C1 segment of cervical spinal cord (tissue), 14 donors: ENCODE data around the gene SMC1A.
"Not testable (repeated sequence)": the region's sequence is repeated elsewhere in the genome, so short reads cannot be mapped to it uniquely, and the experiment has no call there.

ENCODE experiments used
- DNase-seq, 14 donors: peaks; one replicate each; lab custom pipeline; 2025; lab: John Stamatoyannopoulos, UW

The SMC1A gene

GRCh38 chrX:53422086-53422860 lies at the start of gene SMC1A:
Gene SMC1A, minus strand, starts transcription at chrX:53422654. Its CDS starts 54 bp downstream, at chrX:53422600.
- DNase-seq = peak; percentile 55 to 95 (median 92)

- DNase-seq = no peak
Observed at GRCh38 chrX:53471346-53471745, 48.9 kb upstream of the SMC1A start.

DNA sequence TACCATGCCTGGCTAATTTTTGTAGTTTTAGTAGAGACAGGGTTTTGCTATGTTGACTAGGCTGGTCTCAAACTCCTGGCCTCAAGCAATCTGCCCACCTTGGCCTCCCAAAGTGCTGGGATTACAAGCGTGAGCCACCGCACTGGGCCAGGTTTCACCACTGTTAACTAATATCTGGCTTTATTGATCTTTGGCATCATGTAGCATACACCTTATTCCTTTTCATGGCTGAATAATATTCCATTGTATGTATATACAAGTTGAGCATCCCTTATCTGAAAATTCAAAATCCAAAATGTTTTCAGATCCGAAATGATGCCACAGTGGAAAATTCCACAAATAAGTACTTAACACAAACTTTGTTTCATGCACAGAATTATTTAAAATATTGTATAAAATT lies 46.2 kb upstream of the SMC1A start:
- DNase-seq = not testable (repeated sequence)

GRCh38 chrX:53458082-53458481 lies 35.6 kb upstream of the SMC1A start:
- no peak for DNase-seq

GRCh38 chrX:53456254-53456653 lies 33.8 kb upstream of the SMC1A start:
- DNase-seq = no peak

DNA sequence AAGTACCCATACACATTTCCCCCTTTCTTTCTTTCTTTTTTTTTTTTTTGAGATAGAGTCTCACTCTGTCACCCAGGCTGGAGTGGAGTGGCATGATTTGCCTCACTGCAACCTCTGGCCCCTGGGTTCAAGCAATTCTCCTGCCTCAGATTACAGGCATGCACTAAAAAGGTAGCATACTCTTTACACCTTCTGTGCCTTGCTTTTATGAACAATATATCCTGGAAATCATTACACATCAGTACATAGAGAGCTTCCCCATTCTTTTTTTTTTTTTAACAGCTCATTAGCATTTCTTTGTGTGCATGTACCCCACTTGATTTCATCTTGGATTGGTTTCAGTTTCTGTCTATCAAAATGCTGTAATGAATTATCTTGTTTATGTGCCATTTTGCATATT lies 30.4 kb upstream of the SMC1A start:
- DNase-seq = no peak

DNA sequence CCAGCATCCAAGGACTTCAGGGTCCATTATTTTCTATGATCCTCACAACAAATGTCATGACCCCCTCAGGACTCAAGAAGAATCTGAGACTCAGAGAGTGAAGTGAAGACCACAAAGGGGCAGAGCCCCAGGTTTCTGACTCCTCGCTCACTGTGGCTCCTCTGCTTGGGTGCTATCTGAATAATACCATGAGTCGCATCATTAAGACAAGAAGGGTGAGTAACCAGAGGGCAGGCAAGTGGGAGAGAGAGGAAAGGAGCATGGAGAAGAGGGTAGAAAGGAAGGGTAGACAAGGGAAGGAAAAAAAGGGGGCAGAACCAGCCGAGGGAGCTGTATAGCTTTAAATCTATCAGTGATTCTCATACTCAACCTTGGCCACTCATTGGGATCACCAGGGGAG lies 27.2 kb upstream of the SMC1A start:
- no peak for DNase-seq

DNA sequence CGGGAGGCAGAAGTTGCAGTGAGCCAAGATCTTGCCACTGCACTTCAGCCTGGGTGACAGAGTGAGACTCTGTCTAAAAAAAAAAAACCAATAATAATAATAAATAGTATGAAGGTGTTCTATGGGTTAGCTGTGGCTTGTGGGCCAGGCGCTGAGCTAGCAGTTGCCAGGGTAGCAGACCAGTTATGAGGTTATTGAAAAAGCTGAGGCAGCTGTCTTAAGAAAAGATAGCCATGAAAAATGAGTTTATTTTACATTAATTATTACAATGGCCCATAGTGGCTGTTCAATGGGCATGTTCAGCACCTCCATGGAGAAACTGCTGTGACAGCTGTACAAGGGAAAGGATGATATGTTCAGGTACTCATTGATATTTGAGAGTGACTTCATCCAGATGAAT lies 25.0 kb upstream of the SMC1A start:
- DNase-seq = no peak

DNA sequence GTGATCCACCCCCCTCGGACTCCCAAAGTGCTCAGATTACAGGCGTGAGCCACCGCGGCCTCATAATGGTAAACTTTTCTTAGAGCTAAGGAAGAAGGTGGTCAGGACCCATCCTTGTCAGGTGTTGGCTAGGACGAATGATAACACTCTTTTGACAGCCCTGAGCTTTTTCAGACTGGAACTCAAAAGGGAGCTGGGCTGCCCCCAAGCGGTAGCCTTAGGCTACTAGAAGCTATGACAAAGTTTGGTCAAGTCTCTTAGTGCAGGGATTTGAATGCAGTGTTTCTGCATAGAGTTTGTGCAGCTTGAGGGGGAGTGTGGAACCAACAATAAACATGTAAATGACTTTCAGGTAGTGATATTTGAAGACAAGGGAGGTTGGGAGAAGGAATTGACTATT lies 23.5 kb upstream of the SMC1A start:
- peak in 1 of 14 donors; percentile 3 for DNase-seq

DNA sequence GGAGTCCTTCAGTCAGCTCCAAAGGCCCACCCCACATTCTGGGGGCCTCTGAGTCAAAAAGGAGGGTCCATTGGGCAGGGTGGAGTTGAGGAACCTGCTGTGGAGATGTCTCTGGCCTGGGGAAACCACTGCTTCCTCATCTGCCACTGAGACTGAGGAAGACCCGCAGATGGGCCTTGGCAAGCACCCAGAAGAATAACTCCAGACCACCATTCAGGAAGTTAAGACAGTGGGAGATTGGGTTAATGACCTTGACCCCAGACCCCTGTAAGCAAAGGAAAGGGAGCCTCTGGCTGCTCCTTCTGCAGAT lies 19.8 kb upstream of the SMC1A start:
- DNase-seq = peak in 2 of 14 donors; percentile 13 to 17

DNA sequence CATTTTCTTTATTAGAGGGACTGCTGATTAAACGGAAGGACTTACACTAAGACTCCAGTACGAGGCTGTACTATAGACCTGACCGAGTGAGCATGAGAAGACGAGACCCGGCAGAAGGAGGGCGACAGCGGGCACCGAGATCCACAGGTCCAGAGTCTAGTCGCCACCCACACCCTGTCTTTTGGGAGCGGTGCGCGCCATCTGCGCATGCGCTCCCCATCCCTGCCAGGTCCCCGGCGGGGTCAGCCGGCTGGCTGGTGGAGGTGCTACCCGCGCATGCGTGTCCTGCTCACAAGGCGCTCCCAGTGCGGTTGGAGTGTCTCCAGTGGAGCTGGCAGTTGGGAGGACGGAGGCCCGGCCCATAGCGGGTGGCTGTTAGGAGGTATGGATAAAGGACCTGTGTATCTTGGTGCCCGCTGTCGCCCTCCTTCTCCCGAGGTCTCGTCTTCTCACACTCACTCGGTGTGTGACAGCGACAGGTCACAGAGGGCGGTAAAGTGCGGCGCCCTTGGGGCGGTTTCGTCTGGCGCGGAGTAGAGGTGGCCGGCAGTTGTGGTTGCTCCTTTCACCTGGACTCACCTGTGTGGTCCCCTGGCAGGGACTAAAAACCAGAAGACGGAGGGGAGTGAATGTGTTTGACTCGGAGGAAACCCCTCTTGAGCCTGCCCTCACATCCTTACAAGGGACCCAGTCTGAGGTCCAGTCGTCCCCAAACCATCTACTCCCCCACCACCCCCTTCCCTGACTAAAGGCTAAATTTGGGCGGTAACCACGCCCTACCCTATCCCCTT lies 19.3 kb upstream of the SMC1A start:
- DNase-seq = peak in 13 of 14 donors; percentile 3 to 85 (median 25)

GRCh38 chrX:53440621-53441517 lies 18.4 kb upstream of the SMC1A start:
- peak in 9 of 14 donors; percentile 2 to 71 (median 14) for DNase-seq

- DNase-seq = peak in 1 of 14 donors; percentile 62
Observed at GRCh38 chrX:53440101-53440500, 17.6 kb upstream of the SMC1A start.

- no peak for DNase-seq
Observed at GRCh38 chrX:53438832-53439230, 16.4 kb upstream of the SMC1A start.

DNA sequence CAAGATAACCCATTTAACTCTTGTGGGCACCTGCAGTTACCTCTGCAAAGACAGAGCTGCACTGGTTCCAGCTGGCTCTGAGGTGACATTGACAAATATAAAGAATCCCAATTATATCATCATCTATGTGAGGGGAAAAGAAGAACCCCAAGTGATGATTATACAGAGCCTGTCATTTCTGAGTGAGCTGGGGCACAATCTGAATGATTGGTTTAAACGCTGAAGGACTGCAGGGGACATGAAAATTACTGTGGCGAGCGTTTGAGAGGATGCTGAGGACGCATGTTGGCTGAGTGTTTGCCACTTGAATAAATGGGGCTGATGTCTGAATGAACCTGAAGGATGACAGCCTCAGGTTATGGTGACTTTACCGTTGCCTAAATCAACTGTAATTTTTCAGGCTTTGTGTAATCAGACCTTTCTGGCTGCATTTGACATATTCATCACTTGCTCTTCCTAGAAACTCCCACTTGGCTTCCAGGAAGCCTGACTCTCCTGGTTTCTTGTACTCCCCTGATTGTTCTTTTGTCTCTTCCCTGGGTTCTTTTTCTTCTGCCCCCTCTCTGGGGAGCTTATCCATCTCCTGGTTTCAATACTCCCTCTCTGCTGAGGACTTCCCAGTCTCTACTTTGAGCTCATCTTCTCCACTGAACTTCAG lies 15.8 kb upstream of the SMC1A start:
- DNase-seq = no peak

GRCh38 chrX:53437206-53437605 lies 14.8 kb upstream of the SMC1A start:
- DNase-seq = no peak

GRCh38 chrX:53435997-53436396 lies 13.5 kb upstream of the SMC1A start:
- DNase-seq = peak in 3 of 14 donors; percentile 3 to 56 (median 7)

DNA sequence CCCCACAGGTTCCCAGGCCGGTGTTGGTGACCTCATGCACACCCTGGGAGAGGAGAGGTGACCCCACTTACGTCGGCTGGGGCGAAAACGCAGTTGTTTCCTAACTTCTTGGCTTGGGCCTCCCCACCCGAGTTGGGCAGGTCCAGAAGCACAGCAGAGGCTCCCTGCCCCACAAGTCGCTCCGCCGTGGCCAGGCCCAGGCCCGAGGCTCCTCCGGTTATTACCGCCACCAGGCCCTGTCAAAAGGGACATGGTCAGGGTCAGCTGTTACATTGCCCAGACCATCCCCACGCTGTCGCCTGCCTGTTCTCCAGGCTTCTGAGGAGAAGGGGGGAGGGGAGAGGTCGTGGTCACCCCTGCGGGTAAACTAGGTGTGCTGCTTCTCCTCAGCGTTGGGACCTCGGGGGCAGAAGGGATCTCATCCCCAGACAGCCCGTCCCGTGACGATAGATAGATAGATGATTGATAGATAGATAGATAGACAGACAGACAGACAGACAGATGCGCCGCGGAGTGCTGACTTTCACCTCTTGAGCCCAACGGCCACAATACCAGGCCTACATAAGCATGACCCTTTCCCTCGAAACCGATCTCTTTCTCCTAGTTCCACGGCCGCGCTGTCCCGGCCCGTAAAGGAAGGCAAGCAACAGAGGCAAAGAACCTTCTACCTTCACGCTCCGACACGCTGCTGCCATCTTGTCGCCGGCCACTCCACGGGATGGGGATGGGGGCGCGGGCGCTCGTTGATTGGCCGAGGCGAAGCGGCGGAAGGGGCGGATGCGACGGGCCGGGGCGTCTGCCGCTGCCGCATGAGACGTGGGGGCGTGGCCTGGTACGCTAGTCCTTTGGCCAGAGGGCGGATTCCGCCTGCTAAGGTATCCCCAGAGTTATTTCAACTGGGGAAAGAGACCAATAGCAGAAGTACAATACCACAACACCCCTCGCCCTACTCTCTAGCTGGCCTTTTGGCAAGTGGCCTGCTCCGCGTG lies 11.5 kb upstream of the SMC1A start, which contains the start of gene HSD17B10:
HSD17B10 (minus strand) TSS at position 720 of the 989 bp plus-strand sequence; CDS start at position 695, 25 bp downstream.
- peak in 13 of 14 donors; percentile 33 to 89 (median 68) for DNase-seq

DNA sequence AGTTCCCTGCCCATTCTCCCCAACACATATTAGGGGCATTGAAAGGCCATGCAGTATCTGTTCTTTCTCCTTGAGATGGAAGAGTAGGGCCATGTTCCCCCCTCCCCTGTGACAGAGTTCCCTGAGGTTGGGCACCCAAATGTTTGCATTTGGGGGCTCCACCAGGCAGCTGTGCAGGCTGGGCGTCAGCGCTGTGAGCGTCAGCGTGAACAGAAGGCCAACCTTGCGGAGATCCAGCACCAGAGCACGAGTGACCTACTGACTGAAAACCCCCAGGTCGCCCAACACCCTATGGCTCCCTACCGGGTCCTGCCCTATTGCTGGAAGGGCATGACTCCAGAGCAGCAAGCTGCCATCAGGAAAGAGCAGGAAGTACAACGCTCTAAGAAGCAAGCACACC lies 7.8 kb upstream of the SMC1A start:
- DNase-seq = no peak

DNA sequence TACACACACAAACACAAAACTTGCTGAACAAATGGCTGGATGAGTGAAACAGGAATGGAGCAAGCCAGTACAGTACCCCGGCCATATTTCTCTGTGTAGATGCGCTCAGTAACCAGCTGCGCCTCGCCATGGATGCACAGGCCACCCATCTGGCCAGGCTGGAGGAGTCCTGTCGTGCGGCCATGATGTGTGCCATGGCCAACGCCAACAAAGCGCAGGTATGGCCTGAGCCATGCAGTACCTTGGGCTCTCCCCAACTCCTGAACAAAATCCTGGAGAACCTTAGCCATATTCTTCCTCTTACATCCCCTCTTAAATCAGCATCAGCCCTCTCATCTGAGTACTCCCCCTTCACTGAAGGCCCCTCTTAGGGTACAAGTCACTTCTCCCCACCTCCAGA lies 7.3 kb upstream of the SMC1A start:
- no peak for DNase-seq
